Stimulated activated naive CD4-positive, alpha-beta T cell treated with Interleukin-2 at 50 U/mL for 16 hours (primary cell): Measurements from ENCODE around the gene NDUFB11.

Experiments
- DNase-seq: peaks from one replicate; lab custom pipeline; 2025; lab: John Stamatoyannopoulos, UW

NDUFB11 gene

DNA sequence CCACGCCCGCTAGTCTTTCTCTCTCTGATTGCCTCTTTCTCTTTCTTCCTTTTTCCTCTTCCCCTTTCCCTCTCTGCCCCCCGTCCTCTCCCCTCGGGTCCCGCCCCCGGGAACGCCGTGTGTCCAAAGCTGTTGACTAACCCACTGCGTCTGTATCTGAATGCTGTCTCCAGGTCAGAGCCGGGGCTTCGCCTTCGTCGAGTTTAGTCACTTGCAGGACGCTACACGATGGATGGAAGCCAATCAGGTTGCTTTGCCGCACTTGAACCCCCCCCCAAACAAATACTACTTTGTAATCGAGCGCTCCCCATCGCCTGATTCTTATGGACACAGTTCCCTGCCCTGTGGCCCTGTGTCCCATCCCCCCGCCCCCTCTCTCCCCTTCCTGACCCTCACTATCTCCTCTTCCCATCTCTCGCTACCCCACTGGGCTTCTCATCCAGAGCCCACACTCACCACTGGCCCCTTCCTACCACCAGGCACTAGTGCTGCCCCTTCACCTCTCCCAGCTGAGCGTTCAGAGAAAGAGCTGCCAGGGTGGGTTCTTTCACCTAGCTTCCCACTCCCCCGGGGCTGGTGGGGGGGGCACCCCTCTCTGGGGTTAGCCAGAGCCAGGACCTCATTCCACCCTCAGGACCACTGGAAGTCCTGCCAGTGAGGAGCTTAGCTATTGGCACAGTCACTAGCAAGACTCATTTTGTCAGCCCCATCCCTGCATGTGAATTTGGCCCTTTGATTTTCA, 30.5 kb upstream of the NDUFB11 start:
- no peak for DNase-seq

DNA sequence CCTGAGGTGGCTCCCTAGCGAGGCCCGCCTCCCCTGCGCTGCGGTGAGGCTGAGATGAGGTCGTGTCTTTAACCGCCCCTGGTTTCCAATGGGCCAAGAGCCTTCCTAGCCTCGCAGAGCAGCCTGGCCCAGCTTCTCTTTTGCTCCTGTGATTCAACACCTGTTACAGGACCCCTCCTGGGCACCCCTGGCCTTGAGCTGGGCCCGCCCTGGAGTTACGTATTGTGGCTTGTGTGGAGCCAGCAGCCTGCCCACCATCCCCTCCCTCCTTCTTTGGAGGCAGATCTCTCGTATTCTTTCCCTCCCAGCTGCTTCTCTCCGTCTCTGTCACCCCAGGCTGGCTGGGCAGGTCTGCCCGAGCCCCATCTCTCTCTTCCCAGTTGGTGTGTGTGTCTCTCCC, 29.9 kb upstream of the NDUFB11 start:
- DNase-seq: no peak

DNA sequence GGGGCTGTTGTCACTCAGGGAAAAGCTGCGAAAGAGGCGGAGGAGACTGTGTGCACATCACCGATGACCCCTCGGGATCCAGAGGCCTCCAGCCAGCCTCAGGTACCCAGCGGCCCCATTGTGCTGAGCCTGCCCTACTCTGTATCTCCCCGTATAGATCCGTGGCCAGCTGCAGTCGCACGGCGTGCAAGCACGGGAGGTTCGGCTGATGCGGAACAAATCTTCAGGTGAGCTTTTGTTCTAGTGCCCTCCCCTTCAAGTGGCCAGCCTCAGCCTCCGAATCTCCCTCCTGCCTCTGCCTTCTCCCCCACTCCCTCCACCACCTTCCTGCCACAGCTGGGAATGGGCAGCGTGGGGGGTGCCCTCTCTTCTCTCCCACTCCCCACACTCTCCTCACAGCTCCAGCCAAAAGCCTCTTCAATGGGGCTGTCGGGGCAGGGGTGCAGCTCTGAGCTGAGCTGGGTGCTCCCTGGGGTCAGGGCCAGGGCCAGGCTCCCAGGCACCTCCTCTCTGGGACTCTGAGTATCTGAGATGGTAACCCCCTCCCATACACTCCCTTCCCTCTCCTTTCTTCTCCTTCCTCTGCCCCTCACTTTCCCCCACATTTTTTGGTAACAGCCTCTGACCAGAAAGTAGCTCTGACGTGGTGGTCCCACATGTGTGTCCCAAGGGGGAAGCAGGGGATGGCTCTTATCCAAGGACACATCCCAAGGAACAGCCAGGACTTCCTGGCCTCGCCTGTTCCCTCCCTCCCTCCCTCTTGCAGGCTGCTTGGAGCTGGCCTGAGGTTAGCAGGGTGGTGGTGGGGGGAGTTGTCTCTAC, 28.7 kb upstream of the NDUFB11 start:
- no peak for DNase-seq

DNA sequence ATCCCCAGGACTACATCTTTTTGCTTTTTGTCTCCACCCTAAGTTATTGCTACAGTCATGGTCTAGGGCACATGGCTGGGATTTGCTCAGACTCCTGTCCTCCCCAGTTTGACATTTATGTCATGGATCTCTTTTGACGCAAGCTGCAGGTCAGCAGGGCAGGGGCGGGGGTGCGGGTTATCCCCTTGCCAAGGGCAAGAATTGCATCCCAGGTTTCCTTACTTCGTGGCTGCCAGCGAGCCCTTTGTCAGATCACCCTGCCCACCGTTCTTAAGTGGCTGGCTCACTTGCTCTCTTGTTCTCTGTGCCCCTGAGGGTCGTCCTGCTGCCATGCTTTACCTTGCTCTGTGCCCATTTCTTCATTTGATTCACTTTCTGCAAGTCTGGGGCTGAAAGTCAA, 28.0 kb upstream of the NDUFB11 start:
- no peak for DNase-seq

DNA sequence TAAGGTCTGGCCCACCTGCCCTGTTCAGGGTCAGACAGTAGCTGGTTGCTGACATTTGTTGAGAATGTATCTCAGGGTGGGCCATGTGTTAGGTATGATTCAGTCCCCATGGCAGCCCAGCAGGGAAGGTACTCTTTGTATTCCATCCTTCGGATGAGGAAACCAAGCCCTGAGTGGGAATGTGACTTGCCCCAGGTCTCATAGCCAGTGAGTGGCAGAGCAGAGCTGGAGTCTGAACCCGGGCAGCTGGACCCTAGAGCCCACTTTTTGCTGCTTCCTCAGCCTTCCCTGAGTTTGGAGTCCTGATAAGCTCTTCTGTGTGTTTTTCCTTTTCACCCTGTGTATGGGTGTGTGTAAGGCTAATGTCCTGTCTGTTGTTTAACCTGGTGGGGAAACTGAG, 27.5 kb upstream of the NDUFB11 start:
- no peak for DNase-seq

DNA sequence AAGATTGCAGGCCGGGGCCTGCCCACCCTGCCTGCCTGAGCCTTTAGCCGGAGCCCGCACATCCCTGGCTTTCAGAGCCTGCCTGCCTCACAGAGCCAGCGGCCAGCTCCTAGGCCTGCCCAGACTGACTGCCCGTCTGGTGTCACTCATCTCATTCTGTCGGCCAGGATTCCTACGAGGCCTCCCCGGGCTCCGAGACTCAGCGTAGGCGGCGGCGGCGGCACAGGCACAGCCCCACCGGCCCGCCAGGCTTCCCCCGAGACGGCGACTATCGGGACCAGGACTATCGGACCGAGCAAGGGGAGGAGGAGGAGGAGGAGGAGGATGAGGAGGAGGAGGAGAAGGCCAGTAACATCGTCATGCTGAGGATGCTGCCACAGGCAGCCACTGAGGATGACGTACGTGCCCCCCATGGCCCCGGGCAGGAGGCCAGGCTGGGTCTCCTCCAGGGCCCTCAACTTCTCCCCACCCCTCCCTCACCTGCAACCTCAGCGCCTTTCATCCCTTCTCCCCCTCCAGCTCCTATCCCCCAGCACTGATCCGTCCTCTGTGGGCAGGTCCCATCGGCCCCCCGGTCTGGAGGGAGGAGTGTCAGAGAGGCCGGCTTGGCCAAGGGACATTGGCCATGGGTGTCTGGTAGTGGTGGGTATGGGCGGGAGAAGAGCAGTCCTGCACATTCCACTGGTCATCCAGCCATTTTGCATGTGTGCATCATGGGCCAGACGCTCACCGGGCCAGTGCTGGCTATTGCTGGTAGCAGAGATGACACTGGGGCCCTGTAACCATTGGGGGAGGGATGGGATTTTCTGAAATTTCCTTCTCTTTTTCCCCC, 26.6 kb upstream of the NDUFB11 start:
- no peak for DNase-seq

DNA sequence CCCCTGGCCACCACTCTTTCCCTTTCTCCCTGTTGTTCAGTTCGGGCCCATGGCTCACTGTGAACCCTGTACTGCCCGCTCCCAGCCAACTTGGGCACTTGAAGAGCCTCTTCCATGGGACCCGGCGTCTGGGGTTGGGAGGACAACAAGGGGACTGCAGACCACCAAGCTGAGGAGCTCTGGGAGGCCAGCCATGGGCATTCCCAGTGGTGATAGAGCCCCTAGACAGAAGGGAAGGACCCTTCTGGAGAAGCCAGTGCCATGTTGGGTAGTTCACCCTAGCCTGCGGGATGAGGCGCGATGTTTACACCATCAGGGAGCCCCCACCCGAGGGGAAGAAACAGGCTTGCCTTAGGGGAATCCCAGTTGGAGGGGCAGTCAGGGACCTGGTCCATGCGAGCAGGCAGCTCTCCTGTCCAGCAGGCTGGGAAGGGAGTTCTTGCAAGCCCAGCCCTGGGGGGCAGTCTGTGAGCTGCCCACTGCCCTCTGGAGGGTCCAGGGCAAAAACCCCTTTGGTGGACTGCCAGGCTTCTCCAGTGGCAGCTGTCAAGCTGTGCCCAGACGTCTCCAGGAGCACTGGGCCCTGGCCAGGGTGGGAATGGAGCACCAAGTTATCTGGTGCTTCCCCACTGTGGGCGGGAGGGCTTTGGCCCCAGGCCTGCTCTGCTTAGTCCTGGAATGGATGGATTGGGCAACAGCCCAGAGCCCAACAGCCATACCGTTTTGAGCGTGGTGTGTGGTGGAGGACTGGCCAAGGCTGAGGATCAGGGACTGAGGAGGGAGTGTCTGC, 25.4 kb upstream of the NDUFB11 start:
- no peak for DNase-seq

DNA sequence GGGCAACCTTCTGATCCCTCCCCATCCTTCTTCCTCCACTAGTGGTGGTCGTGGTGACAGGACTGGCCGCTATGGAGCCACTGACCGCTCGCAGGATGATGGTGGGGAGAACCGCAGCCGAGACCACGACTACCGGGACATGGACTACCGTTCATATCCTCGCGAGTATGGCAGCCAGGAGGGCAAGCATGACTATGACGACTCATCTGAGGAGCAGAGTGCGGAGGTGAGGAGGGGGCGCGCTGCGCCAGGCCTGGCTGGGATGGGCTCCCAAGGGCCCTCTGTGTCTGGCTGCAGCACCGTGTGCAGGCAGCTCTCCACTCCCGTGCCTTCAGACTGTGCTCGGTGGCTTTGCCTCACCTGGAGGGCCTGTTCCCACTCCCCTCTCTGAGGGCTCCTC, 24.8 kb upstream of the NDUFB11 start:
- no peak for DNase-seq

DNA sequence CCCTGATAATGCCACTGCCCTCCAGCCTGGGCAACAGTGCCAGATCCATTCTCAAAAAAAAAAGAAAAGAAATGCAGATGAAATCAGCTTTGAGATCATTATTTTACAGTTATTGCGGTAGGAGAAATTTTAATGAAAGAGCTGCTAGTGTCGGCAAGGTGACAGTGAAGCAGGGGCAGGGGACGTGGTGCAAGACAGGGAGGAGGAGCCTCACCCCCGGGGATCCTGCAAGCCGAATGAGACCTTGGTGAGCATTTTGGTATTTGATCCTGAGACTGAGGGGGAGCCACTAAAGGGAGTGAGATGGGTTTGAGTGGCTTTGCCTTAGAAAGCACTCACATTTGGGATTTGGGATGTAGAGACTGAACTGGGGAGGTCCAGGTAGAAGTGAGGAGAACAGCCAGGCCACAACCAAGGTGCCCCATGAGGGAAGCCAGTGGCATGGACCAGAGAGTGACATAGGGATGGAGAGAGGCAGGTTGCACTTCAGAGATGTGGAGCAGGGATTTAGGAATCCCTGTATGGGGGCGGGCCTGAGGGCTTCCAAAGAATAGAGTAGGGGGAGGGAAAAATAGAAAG, 24.1 kb upstream of the NDUFB11 start:
- DNase-seq: no peak

DNA sequence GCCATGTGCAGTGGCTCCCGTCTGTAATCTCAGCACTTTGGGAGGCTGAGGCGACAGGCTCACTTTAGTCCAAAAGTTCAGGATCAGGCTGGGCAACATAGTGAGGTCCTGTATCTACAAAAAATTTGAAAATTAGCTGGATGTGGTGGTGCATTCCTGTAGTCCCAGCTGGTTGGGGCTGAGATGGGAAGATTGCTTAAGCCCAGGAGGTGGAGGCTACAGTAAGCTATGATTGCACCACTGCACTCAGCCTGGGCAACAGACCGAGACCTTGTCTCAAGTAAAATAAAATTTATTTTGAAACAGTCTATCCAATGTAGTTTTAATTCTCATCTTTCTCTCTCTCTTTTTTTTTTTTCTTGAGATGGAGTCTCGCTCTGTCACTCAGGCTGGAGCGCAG, 21.6 kb upstream of the NDUFB11 start:
- DNase-seq: no peak

DNA sequence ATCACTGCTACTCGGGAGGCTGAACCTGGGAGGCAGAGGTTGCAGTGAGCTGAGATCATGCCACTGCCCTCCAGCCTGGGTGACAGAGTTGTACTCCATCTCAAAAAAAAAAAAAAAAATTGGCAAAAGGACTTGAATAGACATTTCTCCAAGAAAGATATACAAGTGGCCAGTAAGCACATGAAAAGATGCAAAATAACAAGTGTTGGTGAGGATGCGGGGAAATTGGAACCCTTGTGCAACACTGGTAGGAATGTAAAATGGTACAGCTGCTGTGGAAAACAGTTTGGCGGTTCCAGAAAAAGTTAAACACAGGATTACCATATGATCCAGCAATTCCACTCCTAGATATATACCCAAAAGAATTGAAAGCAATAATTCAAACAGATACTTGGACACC, 19.9 kb upstream of the NDUFB11 start:
- no peak for DNase-seq

DNA sequence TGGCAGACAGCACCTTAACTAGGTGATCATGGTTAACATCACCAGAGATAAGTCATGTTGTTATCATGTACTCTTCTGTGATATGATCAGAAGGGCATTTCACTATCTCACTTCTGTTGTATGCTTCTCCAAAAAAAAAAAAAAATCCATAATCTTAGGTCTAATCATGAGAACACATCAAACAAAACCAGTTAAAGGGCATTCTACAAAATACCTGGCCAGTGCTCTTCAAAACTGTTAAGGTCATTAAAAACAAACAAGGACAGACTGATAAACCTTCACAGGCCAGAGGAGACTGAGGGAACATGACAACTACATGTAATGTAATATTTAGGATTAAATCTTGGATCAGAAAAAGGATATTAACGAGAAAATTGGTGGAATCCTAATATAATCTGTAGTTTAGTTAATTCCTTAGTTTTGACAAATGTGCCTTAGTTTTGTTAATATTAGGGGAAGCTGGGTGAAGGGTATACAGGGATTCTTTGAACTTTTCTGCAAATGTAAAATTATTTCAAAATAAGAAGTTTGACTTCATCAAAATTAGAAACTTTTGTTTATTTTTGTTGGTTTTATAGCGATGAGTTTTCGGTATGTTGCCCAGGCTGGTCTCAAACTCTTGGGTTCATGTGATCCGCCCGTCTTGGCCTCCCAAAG, 18.6 kb upstream of the NDUFB11 start:
- DNase-seq: no peak

DNA sequence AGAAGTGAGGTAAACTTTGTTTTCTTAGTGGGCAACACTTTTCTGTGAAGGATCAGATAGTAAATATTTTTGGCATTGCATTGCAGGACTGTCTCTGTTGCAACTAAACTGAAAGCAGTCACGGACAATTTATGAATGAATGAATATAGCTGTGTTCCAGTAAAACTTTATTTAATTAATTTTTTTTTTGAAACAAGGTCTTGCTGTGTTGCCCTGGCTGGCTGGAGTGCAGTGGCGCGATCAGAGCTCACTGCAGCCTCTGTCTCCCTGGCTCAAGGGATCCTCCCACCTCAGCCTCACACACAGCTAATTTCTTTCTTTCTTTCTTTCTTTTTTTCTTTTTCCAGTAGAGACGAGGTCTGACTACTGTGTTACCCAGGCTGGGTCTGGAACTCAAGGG, 16.3 kb upstream of the NDUFB11 start:
- no peak for DNase-seq

DNA sequence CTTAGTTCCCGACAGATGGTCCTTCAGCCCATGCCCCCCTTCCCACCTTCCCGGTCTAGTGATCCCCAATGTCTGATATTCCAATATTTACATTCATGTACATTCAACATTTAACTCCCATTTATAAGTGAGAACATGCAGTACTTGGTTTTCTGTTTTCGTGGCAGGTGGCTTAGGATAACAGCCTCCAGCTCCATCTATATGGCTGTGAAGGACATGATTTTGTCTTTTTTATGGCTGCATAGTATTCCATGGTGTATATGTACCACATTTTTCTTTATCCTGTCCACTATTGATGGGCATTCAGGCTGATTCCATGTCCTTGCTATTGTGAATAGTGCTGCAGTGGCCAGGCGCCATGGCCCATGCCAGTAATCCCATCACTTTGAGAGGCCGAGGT, 14.3 kb upstream of the NDUFB11 start:
- DNase-seq: no peak

DNA sequence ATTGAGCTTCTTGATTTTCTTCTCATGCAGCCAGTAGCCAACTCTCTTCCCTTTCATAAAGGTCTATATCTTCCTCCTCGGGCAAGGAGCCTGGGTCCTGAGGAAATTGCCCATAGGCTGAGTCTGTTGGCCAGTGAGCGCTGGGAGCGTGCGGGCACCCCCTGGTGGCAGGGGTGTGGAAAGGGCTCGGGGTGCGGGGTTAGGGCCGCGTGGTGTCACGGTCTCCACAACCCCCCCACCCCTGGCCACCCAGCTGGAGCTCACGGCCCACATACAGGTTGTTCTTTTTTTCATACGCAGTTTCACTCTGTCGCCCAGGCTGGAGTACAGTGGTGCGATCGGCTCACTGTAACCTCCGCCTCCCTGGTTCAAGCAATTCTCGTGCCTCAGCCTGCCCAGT, 13.6 kb upstream of the NDUFB11 start:
- DNase-seq: no peak

DNA sequence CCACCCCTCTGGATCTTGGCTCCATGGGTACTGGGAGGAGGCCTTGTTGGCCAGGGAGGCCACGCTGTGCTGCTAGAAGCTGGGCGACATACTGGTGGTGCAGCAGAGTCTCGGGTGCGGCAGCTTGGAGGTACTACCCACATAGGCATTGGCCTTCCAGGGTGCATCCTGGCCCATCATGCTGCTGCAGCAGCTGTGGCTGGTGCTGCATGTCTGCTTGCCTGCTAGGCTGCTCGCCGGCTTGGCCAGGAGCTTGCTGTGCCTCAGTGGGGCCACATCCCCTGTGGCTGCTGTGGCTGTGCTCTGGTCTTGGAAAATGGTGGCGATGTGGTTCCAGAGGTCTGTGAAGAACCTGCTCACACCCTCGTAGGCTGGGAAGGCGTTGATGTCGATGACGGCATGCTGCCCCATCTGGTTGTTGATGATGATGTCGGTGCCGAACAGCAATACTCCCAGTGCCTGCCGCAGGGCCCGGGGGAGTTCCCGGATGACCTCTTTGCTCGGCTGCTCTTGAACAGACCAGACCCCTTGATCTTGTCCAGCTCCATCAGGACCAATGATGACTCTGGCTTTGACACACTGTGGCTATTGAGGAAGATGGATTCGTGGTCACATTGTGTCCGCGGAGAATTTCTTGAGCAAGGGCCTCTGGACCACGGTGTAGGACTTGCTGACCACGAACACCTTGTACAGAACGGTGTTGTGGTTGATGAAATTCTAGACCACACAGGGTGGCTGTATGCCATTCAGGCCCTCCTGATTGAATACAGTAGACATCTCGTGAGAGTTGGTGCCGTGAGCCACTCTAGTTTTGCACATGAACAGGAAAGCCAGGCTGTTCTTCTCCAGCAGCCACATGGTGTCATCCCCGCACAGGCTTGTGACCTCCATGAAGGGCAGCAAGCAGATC, 12.4 kb upstream of the NDUFB11 start:
- DNase-seq: no peak

DNA sequence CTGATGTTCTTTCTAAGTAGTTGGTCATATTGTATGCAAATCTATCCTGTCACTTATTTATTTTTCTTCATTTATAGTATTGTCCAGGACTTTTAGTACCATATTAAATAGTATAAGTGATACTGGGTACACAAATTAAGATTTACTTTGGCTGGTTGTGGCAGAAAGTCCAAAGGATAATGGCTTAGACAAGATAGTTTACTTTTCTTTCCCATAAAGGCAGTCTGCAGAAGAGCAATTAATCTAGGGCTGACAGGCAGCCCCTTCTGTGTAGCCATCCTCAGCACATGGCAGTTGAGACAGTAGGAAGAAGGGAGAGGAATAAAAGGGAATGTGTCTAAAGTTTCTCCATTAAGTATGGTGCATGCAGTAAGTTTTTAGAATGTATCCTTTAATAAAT, 6.9 kb upstream of the NDUFB11 start:
- no peak for DNase-seq

DNA sequence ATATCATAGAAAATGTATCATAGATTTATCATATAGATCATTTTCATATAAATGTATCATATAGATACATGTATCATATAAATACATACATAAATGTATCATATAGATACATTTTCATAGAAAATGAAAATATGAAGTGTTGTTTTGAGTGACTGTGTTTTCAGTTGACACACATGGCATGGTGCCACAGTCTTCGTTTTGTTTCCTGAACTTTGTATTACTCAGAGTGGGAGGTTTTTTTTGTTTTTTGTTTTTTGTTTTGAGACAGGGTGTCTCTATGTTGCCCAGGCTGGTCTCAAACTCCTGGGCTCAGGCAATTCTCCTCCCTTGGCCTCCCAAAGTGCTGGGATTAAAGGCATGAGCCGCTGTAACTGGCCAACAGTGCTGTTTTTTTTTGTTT, 4.4 kb upstream of the NDUFB11 start:
- peak; percentile 27 for DNase-seq

DNA sequence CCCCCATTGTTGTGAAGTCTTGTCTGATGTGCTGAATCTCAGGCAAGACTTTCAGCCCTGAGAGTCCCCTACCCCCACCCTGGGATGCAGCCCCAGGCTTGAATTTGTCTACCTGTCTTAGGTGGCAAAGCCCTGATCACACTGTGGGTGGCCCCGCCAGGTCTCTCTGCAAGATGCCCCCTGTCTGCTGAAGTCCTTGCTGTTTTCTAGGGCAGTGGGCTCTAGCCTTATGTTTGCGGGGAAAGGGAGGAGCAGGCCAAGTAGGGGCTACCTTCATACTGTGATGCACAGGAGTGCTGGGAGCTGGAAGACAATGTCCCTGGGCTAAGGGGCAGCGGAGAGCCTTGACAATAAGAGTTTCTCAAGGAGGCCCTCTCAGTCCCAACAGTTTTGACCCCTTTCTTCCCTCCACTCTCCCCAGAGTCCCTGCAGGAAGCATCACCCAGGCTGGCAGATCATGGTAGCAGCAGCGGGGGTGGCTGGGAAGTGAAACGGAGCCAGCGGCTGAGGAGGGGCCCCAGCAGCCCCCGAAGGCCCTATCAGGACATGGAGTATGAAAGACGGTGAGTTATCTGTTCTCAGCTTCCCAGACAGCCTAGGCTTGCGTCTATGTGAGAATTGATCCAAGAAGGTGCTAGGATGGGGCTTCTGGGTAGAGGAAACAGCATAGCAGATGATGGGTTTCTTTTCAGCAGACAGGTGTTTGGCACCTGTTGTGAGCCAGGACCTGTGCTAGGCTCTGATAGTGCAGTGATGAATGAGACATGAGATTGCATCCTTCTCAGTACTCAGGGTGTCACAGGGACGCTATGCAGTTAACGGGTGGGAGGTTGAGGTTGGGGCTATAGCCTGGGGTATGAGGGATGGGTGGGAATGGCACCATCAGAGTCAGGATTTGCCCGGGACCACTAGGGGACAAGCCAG, 2.7 kb upstream of the NDUFB11 start:
- DNase-seq: no peak
